Head of caudate nucleus (tissue), 42 donors: Measurements from ENCODE around the gene ACOT4.
"Not testable (repeated sequence)": the region's sequence is repeated elsewhere in the genome, so short reads cannot be mapped to it uniquely, and the experiment has no call there.

ENCODE experiments used
- DNase-seq, 42 donors: peaks; one replicate each; pipeline versions ENCODE4 v3.0.0 to v3.0.0-alpha.2; 2020 to 2021; ENCODE audit warnings: mixed read lengths in 7 of 42
- intact Hi-C: fragments of 100-400 bp; cut with DNase I; formaldehyde crosslinking; loops from one replicate; pipeline ENCODE4 v1.15.0; 2022

The ACOT4 gene, protein sequence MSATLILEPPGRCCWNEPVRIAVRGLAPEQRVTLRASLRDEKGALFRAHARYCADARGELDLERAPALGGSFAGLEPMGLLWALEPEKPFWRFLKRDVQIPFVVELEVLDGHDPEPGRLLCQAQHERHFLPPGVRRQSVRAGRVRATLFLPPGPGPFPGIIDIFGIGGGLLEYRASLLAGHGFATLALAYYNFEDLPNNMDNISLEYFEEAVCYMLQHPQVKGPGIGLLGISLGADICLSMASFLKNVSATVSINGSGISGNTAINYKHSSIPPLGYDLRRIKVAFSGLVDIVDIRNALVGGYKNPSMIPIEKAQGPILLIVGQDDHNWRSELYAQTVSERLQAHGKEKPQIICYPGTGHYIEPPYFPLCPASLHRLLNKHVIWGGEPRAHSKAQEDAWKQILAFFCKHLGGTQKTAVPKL

DNA sequence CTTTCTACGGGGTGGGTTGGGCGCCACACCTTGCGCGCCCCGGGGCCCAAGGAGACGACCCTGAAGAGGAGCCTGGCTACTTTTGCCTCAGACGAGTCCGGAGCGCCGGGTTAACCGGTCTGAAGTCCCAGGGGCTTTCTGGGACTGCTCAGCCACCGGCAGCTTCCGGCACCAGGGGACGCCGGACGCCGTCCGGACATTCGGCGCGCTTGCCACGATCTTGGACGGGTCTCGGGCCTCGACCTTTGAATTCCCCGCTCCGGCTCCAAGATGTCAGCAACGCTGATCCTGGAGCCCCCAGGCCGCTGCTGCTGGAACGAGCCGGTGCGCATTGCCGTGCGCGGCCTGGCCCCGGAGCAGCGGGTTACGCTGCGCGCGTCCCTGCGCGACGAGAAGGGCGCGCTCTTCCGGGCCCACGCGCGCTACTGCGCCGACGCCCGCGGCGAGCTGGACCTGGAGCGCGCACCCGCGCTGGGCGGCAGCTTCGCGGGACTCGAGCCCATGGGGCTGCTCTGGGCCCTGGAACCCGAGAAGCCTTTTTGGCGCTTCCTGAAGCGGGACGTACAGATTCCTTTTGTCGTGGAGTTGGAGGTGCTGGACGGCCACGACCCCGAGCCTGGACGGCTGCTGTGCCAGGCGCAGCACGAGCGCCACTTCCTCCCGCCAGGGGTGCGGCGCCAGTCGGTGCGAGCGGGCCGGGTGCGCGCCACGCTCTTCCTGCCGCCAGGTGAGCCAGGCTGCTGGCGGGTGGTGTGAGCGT lies at the start of gene ACOT4:
TSS of gene ACOT4 (plus strand) at position 184 of the 760 bp plus-strand sequence. CDS start at position 271, 87 bp downstream.
- peak in 37 of 42 donors; percentile 12 to 67 (median 34) for DNase-seq
- intact Hi-C loops = no loop called here

DNA sequence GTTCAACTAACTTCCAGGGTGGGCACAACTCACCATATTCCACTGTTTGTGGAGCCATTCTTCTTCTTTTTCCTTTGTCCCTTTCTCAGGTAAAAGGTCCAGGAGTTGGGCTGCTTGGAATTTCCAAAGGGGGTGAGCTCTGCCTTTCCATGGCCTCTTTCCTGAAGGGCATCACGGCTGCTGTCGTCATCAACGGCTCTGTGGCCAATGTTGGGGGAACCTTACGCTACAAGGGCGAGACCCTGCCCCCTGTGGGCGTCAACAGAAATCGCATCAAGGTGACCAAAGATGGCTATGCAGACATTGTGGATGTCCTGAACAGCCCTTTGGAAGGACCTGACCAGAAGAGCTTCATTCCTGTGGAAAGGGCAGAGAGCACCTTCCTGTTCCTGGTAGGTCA lies 48.7 kb upstream of the ACOT4 start:
- intact Hi-C loops, DNase-seq: not testable (repeated sequence)

DNA sequence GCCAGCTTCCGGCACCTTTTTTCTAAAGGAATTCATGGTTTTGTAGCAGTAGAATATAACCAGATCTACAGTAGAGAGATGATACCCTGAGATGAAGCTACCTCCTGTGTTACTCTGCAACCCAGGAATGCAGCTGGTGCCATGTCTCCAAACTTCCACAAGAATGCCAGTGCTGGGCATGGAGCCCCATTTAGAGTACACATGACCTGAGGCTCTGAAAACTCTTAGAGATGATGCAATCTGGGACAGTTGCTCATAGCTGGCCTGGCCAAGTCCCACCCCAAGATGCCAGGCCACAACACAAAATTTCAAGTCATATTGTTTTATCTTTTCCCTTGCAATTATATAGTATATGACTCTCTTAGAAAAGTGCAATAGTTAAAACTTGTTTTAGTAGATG lies 46.3 kb upstream of the ACOT4 start:
- DNase-seq, intact Hi-C loops: not testable (repeated sequence)

DNA sequence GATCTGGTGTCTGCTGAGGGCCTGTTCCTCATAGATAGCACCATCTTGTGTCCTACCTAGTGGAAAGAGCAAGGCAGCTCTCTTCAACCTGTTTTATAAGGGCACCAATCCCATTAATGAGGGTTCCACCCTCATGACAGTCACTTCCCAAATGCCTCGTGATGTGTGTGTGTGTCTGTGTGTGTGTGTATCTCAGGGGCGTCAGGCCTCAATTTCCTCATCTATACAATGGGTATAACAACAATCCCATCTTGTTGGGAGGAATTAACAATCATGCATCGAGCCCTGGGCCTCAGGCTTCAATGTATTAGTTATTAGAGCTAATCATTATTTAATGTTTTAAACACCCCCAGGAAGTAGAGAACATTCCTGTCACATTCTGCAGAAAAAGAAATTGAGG lies 42.6 kb upstream of the ACOT4 start:
- DNase-seq, intact Hi-C loops: not testable (repeated sequence)

DNA sequence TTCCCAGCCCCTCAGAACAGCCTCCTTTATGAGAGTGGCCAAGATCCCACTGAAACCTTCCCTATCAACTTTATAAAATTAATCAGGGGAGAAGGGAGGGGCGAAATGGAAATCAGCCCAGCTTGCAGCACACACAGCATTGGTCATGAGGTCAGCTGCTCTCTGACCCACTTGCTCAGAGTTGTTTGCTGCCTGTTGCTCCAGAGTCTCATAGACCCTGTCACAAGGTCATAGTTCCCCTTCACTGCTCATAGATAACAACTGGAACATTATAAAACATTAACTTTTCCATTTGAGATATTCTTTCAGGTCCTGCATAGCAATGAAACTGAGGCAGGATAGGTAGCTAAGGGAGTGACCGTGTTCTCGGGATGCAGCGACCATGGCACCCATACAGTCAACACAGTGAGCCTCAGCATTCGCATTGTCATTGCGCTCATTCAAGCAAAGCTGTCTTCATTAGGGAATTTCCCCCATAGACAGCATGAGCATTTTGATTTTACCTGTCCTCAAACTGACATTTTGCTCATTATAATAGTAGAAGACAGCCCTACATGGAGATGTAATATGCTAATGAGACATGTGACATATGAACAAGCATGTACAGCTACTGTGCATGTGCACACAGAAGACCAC lies 41.7 kb upstream of the ACOT4 start:
- intact Hi-C loops = not testable (repeated sequence)

DNA sequence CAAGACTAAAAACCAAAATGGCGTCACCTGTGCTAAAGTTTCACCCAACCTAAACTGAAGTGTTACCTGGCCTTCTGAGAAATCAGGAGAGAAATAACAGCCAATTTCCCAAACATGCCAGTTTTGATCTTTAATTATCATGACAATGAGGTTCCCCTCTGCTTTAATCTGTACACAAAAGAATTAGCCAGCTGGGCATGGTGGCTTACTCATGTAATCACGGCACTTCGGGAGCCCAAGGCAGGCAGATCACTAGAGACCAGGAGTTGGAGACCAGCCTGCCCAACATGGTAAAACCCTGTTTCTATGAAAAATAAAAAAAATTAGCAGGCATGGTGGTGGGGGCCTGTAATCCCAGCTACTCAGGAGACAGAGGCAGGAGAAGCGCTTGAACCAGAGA lies 37.8 kb upstream of the ACOT4 start:
- intact Hi-C loops = no loop called here
- peak in 1 of 42 donors; percentile 28 for DNase-seq

More for the DNA sequence above, 41.7 kb upstream of the ACOT4 start:
- DNase-seq = not testable (repeated sequence)

DNA sequence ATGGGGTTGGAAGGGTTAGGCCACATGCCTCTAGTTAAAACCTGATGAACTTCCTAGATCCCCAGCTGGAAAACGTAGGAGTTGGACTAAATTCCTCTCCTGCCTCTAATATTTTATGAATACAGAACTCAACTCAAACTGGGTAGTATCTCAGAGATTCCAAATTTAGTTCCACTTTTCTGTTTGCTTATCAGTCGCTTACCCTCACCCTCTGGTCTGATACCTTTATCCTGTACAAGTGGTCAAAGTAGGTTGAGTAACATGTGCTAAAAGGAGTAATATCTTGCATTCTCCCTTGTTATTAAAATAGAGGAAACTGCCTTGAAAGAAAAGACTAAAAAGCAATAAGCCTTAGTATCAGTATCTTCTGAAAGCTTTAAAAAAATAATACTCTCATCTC lies 34.5 kb upstream of the ACOT4 start:
- DNase-seq, intact Hi-C loops: not testable (repeated sequence)

DNA sequence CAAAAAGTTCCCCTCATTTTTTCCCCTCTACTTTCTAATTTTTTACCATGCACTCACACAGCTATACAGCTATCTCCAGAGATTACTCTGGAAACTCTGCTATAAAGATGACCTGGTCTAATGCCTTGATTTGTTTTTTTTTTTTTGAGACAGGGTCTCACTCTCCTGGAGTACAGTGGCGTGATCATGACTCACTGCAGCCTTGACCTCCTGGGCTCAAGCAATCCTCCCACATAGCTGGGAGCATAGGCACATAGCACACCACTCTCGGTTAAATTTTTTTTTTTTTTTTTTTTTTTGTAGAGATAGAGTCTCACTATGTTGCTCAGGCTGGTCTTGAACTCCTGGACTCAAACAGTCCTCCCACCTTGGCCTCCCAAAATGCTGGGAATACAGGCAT lies 33.4 kb upstream of the ACOT4 start:
- DNase-seq, intact Hi-C loops: not testable (repeated sequence)

DNA sequence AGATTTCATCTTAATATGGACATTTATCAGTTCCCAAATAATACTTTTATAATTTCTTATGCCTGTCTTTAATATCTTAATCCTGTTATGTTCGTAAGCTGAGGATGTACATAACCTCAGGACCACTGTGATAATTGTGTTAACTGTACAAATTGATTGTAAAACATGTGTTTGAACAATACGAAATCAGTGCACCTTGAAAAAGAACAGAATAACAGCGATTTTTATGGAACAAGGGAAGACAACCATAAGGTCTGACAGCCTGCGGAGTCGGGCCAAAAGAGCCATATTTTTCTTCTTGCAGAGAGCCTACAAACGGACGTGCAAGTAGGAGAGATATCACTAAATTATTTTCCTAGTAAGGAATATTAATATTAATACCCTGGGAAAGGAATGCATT lies 29.4 kb upstream of the ACOT4 start:
- intact Hi-C loops = not testable (repeated sequence)
- DNase-seq = peak in 1 of 42 donors; percentile 16

DNA sequence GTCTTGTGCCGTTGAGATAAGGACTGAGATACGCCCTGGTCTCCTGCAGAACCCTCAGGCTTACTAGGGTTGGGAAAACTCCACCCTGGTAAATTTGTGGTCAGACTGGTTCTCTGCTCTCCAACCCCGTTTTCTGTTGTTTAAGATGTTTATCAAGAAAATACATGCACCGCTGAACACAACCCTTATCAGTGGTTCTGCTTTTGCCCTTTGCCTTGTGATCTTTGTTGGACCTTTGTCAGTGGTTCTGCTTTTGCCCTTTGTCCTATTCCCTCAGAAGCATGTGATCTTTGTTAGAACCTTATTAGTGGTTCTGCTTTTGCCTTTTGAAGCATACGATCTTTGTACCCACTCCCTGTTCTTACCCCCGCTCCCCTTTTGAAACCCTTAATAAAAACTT lies 29.0 kb upstream of the ACOT4 start:
- DNase-seq, intact Hi-C loops: not testable (repeated sequence)

DNA sequence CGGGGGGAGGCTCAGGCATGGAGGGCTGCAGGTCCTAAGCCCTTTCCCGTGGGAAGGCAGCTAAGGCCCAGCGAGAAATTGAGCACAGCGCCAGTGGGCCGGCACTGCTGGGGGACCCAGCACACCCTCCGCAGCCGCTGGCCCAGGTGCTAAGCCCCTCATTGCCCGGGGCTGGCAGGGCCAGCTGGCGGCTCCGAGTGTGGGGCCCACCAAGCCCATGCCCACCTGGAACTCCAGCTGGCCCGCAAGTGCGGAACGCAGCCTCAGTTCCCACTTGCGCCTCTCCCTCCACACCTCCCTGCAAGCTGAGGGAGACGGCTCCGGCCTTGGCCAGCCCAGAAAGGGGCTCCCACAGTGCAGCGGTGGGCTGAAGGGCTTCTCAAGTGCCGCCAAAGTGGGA lies 25.2 kb upstream of the ACOT4 start:
- DNase-seq, intact Hi-C loops: not testable (repeated sequence)

DNA sequence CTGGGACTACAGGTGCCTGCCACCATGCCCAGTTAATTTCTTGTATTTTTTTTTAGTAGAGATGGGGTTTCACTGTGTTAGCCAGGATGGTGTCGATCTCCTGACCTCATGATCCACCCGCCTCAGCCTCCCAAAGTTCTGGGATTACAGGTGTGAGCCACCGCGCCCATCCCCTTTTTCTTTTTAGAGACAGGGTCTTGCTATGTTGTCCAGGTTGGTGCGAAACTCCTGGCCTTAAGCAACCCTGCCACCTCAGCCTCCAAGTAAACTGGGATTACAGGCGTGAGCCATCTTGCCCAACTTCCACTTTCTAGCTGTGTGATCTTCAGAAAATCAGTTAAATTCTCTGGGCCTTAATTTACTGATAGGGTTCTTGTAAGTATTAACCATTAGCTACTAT lies 24.7 kb upstream of the ACOT4 start:
- peak in 1 of 42 donors; percentile 12 for DNase-seq
- intact Hi-C loops = not testable (repeated sequence)

DNA sequence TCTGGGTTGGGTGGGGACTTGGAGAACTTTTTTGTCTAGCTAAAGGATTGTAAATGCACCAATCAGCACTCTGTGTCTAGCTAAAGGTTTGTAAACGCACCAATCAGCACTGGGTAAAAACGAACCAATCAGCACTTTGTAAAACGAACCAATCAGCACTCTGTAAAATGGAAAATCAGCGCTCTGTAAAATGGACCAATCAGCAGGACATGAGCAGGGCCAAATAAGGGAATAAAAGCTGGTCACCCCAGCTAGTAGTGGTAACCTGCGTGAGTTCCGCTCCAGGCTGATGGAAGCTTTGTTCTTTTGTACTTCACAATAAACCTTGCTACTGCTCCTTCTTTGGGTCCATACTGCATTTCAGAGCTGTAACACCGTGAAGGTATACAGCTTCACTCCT lies 24.3 kb upstream of the ACOT4 start:
- no peak for DNase-seq
- intact Hi-C loops = no loop called here

DNA sequence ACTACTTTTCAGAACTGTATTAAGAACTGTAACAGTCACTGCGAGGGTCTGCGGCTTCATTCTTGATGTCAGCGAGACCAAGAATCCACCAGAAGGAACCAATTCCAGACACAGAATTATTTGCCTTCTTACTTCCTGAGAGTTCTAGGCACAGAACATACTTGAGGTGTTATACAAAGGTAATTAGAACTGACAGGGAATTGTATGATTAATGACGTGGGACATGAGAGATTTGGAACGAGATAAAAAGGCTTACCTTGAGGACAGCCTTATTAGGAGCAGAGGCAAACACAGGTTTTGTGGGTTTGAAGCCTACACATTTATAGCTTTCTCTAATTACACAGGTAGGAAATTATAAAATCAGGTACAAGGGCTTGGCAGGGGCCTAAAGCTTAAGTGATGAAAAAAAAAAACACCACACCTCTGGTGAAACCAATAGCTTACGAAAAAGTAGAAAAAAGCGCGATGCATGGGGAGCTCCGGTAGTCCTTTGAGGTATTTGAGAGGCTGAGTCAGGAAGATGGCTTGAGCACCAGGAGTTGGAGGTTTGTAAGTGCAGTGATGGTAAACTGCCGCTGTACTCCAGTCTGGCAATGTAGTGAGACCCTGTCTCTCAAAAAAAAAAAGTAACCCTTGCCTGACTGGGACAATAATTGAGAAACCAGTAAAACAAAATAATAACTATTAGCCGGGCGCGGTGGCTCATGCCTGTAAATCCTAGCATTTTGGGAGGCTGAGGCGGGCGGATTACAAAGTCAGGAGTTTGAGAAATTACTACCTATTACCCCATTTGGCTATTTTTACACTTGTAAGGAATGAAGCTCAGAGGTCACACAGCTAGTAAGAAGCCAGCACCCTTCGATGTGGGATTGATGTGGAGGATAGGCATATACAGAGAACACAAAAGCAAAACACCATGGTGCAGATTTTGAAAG lies 23.5 kb upstream of the ACOT4 start:
- intact Hi-C loops = no loop called here
- DNase-seq = no peak

DNA sequence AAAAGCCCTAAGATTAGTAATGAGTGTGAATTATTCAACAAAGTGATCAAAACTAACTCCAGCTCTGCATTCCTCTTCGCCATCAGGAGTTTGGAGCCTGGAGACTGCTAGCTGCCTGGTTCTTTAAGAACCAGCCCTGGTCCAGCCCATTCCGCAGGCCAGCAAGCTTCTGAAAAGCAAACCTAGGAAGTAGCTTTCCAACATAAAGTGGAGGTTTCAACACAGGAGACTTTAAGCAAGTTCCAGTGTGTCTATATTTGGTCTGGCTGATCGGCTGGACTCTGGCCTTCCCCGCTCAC lies 22.8 kb upstream of the ACOT4 start:
- DNase-seq, intact Hi-C loops: not testable (repeated sequence)

DNA sequence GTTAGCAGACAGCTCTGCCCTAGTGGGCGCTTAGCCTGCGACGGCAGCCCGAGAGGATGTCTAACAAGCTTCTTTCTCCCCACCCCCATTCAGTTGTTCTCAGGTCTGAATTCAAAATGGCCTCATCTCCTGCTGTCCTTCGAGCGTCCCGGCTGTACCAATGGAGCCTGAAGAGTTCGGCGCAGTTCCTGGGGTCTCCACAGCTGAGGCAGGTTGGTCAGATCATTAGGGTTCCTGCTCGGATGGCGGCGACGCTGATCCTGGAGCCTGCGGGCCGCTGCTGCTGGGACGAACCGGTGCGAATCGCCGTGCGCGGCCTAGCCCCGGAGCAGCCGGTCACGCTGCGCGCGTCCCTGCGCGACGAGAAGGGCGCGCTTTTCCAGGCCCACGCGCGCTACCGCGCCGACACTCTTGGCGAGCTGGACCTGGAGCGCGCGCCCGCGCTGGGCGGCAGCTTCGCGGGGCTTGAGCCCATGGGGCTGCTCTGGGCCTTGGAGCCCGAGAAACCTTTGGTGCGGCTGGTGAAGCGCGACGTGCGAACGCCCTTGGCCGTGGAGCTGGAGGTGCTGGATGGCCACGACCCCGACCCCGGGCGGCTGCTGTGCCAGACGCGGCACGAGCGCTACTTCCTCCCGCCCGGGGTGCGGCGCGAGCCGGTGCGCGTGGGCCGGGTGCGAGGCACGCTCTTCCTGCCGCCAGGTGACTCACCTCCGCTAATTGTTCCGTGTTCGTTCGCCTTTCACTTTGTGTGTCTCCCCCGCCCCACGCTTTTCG lies 22.3 kb upstream of the ACOT4 start, which contains the start of gene ACOT2:
TSS of gene ACOT2 (plus strand) at position 29 of the 774 bp plus-strand sequence. CDS start at position 57, 28 bp downstream.
- peak; percentile 37 to 78 (median 62) for DNase-seq
- intact Hi-C loops = not testable (repeated sequence)

DNA sequence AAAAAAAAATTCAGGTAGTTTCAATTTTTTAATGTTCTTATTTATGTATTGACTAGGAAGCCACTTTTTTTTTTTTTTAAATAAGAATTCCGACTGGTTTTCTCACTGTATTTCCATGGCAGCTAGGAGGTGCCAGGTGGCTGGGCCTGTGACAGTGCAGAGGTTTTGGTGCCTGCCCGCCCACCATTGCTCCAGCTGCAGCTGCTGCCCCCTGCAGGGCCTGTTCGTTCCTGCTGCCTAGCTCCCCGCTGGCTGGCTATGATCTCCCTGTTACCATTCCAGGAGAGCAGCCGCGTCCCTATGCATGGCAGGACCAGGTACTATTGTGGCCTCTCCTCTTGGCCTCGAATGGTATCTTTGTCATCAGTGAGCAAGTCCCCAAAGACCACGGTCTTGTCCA lies 20.8 kb upstream of the ACOT4 start:
- intact Hi-C loops = not testable (repeated sequence)
- DNase-seq = peak in 40 of 42 donors; percentile 21 to 81 (median 50)

DNA sequence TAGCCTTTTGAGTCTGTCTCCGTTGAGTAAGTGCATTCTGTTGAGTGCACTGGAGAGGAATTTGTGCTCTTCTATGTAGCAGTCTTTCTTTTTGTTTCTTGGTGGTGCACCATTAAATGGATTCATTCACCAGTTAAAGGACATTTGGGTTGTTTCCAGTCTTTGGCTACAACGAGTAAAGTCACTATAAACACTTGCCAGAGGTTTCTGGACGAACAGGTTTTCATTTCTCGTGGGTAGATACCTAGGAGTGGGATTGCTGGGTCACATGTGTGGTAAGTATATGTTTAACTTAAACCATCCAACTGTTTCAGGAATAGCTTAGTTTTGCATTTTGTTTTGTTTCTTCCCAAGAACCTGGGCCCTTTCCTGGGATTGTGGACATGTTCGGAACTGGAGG lies 18.6 kb upstream of the ACOT4 start:
- intact Hi-C loops, DNase-seq: not testable (repeated sequence)
